HCT116 (cell line): ENCODE results near the gene TBCCD1. TPM values are rescaled to one million over a fixed set of nuclear protein-coding genes. Genes with fewer than 3 reads are reported as not detected.

Experiments
- ATAC-seq: fragments of 200-7000 bp; cut with Tn5 transposase; 2 replicates; pipeline ENCODE4 v1.9.1; 2020; ENCODE audit warnings: mild to moderate bottlenecking, moderate library complexity
- BruUV-seq: library from RNA; stranded (reverse); fragments of 400-500 nt; replicated peaks from 2 replicates; lab custom pipeline; 2021; lab: Mats Ljungman, UMichigan
- CTCF ChIA-PET: fragments of 300-600 bp; sonication (Branson Sonifier 250); formaldehyde crosslinking; loops from one replicate; lab custom pipeline; 2021; ENCODE audit warnings: antibody characterized with exemption; lab: Charles Lee
- POLR2A ChIA-PET: fragments of 300-600, 350-600 bp; sonication (Branson Sonifier 250); formaldehyde crosslinking; loops from one replicate; lab custom pipeline; 2021; ENCODE audit warnings: antibody characterized with exemption; lab: Charles Lee
- RAD21 ChIA-PET, 2 experiments: fragments of 300-600 bp; sonication (Branson Sonifier 250); formaldehyde crosslinking; loops; one replicate each; lab custom pipeline; 2023; ENCODE audit warnings: low total read pairs in 2 of 2; ENCODE audit not compliant: uncharacterized antibody in 2 of 2, unreplicated experiment in 2 of 2, low non-redundant PET in 1 of 2; lab: Charles Lee
- DNase-seq: peaks from one replicate; pipeline ENCODE4 v3.0.0-alpha.2; 2010; ENCODE audit warnings: low read depth, low spot score
- H2AFZ ChIP-seq: fragments of 200-600 bp; shearing (Covaris generic), sonication (generic); 2 replicates; pipeline ENCODE4 v1.6.1; 2017; ENCODE audit warnings: low read depth, mixed run types, mixed read lengths, antibody characterized with exemption, low read length; ENCODE audit not compliant: poor library complexity, severe bottlenecking
- H3K27ac ChIP-seq: 2 replicates; pipeline ENCODE4 v1.5.1; 2012; ENCODE audit warnings: low read depth, low read length
- H3K27me3 ChIP-seq: fragments of 200-600 bp; sonication (generic); 2 replicates; pipeline ENCODE4 v1.6.1; 2016; ENCODE audit warnings: mixed run types, low read length, mixed read lengths; ENCODE audit not compliant: insufficient read depth
- H3K36me3 ChIP-seq, 2 experiments: fragments of 200-500 bp in 1 of 2; fragments of 200-600 bp in 1 of 2; sonication (Bioruptor generic) in 1 of 2; sonication (generic) in 1 of 2; 2 replicates each; pipeline versions ENCODE4 v1.5.1 to v1.6.1; 2014 to 2016; ENCODE audit warnings: low read length in 2 of 2, inconsistent platforms in 1 of 2, mixed read lengths in 1 of 2, mixed run types in 1 of 2; ENCODE audit not compliant: insufficient read depth in 2 of 2, control insufficient read depth in 1 of 2
- H3K4me1 ChIP-seq, 2 experiments: fragments of 200-600 bp in 1 of 2; sonication (generic) in 1 of 2; 2 replicates each; pipeline versions ENCODE4 v1.5.1 to v1.6.1; 2012 to 2017; ENCODE audit warnings: low read length in 2 of 2, inconsistent platforms in 1 of 2, mild to moderate bottlenecking in 1 of 2, mixed read lengths in 1 of 2, mixed run types in 1 of 2, moderate library complexity in 1 of 2; ENCODE audit not compliant: insufficient read depth in 2 of 2, control insufficient read depth in 1 of 2
- H3K4me2 ChIP-seq: fragments of 200-600 bp; sonication (generic); 2 replicates; pipeline ENCODE4 v1.6.1; 2017; ENCODE audit warnings: mixed run types, low read length, mixed read lengths
- H3K4me3 ChIP-seq, 2 experiments: fragments of 200-600 bp in 1 of 2; sonication (generic) in 1 of 2; replicated peaks in 1 of 2; 2 replicates each; pipeline ENCODE4 v1.5.1; 2011 to 2016; ENCODE audit warnings: low read length in 2 of 2, control low read depth in 1 of 2, low read depth in 1 of 2, mild to moderate bottlenecking in 1 of 2, mixed read lengths in 1 of 2, mixed run types in 1 of 2
- H3K79me2 ChIP-seq: fragments of 200-600 bp; sonication (generic); 2 replicates; pipeline ENCODE4 v1.6.1; 2017; ENCODE audit warnings: mild to moderate bottlenecking, mixed run types, low read length, moderate library complexity, mixed read lengths; ENCODE audit not compliant: insufficient read depth
- H3K9ac ChIP-seq: fragments of 200-600 bp; sonication (generic); 2 replicates; pipeline ENCODE4 v1.6.1; 2016; ENCODE audit warnings: low read length, mixed read lengths
- H3K9me2 ChIP-seq: fragments of 200-600 bp; sonication (generic), shearing (Covaris generic); 2 replicates; pipeline ENCODE4 v1.6.1; 2017; ENCODE audit warnings: mixed run types, mild to moderate bottlenecking, moderate library complexity; ENCODE audit not compliant: insufficient read depth
- H3K9me3 ChIP-seq, 2 experiments: fragments of 200-500 bp in 1 of 2; fragments of 200-600 bp in 1 of 2; sonication (Bioruptor generic) in 1 of 2; sonication (generic) in 1 of 2; 2 replicates each; pipeline ENCODE4 v1.6.1; 2014 to 2017; ENCODE audit warnings: low read length in 2 of 2, mixed read lengths in 2 of 2, inconsistent platforms in 1 of 2, low read depth in 1 of 2, mild to moderate bottlenecking in 1 of 2, mixed run types in 1 of 2, moderate library complexity in 1 of 2; ENCODE audit not compliant: control insufficient read depth in 1 of 2, insufficient read depth in 1 of 2
- H4K20me1 ChIP-seq: fragments of 200-600 bp; sonication (generic), shearing (Covaris generic); 2 replicates; pipeline ENCODE4 v1.6.1; 2017; ENCODE audit warnings: mixed run types, mild to moderate bottlenecking, moderate library complexity; ENCODE audit not compliant: insufficient read depth
- CBX3 ChIP-seq: IDR thresholded peaks from 2 replicates; pipeline ENCODE4 v1.6.1; 2012; ENCODE audit warnings: low read depth
- EGR1 ChIP-seq: IDR thresholded peaks from 2 replicates; pipeline ENCODE4 v1.6.1; 2012; ENCODE audit warnings: low read depth
- ELF1 ChIP-seq: IDR thresholded peaks from 2 replicates; pipeline ENCODE4 v1.6.1; 2012; ENCODE audit warnings: low read depth, borderline replicate concordance
- EZH2 ChIP-seq: fragments of 200-600 bp; sonication (generic); IDR thresholded peaks from 2 replicates; pipeline ENCODE4 v1.6.1; 2017; ENCODE audit warnings: antibody characterized with exemption, mixed run types
- FOSL1 ChIP-seq: IDR thresholded peaks from 2 replicates; pipeline ENCODE4 v1.6.1; 2012; ENCODE audit warnings: low read depth
- JUND ChIP-seq: IDR thresholded peaks from 2 replicates; pipeline ENCODE4 v1.6.1; 2012
- POLR2AphosphoS5 ChIP-seq: IDR thresholded peaks from 2 replicates; pipeline ENCODE4 v1.6.1; 2011; ENCODE audit warnings: mild to moderate bottlenecking, low read depth, low read length, moderate library complexity
- SIN3A ChIP-seq: IDR thresholded peaks from 2 replicates; pipeline ENCODE4 v1.6.1; 2012; ENCODE audit warnings: low read depth
- ZFX ChIP-seq: fragments of 450-650 bp; IDR thresholded peaks from 2 replicates; pipeline ENCODE4 v1.6.1; 2017
- intact Hi-C: fragments of 100-400 bp; cut with micrococcal nuclease; formaldehyde crosslinking; loops from 2 replicates; pipeline ENCODE4 v1.10.0; 2022
- total RNA-seq: library from RNA; stranded (reverse); gene quantifications from one replicate; pipeline ENCODE4 v1.2.1, GENCODE V29; 2021; ENCODE audit not compliant: unreplicated experiment
- TF ChIP-seq, protein P1 (sequence below), 3 experiments: fragments of 200-600 bp in 1 of 3; sonication (generic) in 1 of 3; IDR thresholded peaks in 2 of 3; conservative IDR thresholded peaks in 1 of 3; 2 replicates each; pipeline ENCODE4 v1.5.1; 2012 to 2017; ENCODE audit warnings: low read depth in 2 of 3, low read length in 2 of 3, antibody characterized with exemption in 1 of 3, borderline replicate concordance in 1 of 3, control low read depth in 1 of 3, mild to moderate bottlenecking in 1 of 3, mixed read lengths in 1 of 3, mixed run types in 1 of 3, moderate library complexity in 1 of 3; ENCODE audit not compliant: insufficient read depth in 1 of 3
- TF ChIP-seq, protein P2 (sequence below): IDR thresholded peaks from 2 replicates; pipeline ENCODE4 v1.6.1; 2012
- TF ChIP-seq, protein P3 (sequence below): IDR thresholded peaks from 2 replicates; pipeline ENCODE4 v1.6.1; 2012

The TBCCD1 gene
- total RNA-seq, 1 experiment from 2014 or later, result 16.8 TPM

DNA sequence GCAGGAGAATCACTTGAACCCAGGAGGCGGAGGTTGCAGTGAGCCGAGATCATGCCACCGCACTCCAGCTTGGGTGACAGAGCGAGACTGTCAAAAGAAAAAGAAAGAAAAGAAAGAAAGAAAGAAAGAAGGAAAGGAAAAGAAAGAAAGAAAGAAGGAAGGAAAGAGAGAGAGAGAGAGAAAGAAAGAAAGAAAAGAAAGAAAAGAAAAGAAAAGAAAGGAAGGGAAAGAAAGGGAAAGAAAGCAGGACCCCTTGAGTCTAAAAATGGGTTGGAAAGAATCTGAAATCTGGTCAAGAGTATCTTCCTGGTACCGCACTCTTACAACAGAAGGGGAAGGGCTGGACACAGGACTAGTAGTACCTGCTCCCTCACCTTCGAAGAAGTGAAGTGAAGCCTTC is 42.5 kb downstream of the TBCCD1 start:
- RAD21 ChIA-PET, result no interaction called here
- CTCF ChIA-PET, result no interaction called here
- no TSS peak for BruUV-seq
- Histone ChIP-seq H3K36me3 (no peaks in the 10 kb centered on the region), H3K27me3 (0 out of 2 replicates have a peak, but pooled peaks cover 12% of the 10 kb centered on the region), H3K9ac (no peak overlapping the region), H3K79me2 (no peaks in the 10 kb centered on the region), H3K4me1 (no peaks in the 10 kb centered on the region), H3K9me3 (no peaks in the 10 kb centered on the region), H3K27ac (no peak overlapping the region), H3K4me3 (no peak overlapping the region), H3K4me2 (no peak overlapping the region), H2AFZ (no peak overlapping the region), H3K9me2 (no peaks in the 10 kb centered on the region), H4K20me1 (no peaks in the 10 kb centered on the region)
- POLR2A ChIA-PET, result no interaction called here
- DNase-seq, result no peak
- ATAC-seq, result no peak
- TF ChIP-seq, protein P1, sequence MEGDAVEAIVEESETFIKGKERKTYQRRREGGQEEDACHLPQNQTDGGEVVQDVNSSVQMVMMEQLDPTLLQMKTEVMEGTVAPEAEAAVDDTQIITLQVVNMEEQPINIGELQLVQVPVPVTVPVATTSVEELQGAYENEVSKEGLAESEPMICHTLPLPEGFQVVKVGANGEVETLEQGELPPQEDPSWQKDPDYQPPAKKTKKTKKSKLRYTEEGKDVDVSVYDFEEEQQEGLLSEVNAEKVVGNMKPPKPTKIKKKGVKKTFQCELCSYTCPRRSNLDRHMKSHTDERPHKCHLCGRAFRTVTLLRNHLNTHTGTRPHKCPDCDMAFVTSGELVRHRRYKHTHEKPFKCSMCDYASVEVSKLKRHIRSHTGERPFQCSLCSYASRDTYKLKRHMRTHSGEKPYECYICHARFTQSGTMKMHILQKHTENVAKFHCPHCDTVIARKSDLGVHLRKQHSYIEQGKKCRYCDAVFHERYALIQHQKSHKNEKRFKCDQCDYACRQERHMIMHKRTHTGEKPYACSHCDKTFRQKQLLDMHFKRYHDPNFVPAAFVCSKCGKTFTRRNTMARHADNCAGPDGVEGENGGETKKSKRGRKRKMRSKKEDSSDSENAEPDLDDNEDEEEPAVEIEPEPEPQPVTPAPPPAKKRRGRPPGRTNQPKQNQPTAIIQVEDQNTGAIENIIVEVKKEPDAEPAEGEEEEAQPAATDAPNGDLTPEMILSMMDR (IDR thresholded peaks at IDR 0.05 in 2 of 3, conservative IDR thresholded peaks at IDR 0.05 in 1 of 3; ENCODE audit: borderline replicate concordance in 1 of 3, insufficient read depth in 1 of 3, low read depth in 2 of 3, low read length in 2 of 3), result no peak
- no peak for TF ChIP-seq ZFX
- TF ChIP-seq, protein P2, sequence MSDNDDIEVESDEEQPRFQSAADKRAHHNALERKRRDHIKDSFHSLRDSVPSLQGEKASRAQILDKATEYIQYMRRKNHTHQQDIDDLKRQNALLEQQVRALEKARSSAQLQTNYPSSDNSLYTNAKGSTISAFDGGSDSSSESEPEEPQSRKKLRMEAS, result no peak
- TF ChIP-seq, protein P3, sequence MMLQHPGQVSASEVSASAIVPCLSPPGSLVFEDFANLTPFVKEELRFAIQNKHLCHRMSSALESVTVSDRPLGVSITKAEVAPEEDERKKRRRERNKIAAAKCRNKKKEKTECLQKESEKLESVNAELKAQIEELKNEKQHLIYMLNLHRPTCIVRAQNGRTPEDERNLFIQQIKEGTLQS, result no peak
- TF ChIP-seq JUND, result no peak
- no peak for TF ChIP-seq ELF1
- no peak for TF ChIP-seq EGR1
- no peak for TF ChIP-seq FOSL1
- TF ChIP-seq EZH2, result no peak
- TF ChIP-seq POLR2AphosphoS5, result no peak
- no peak for TF ChIP-seq CBX3
- TF ChIP-seq SIN3A, result no peak
- intact Hi-C loops, result no loop called here
